HG02885 (cell line): ENCODE data around the gene NQO1.
"Not testable (repeated sequence)": the region's sequence is repeated elsewhere in the genome, so short reads cannot be mapped to it uniquely, and the experiment has no call there.

ENCODE experiments used
- ATAC-seq: cut with Tn5 transposase; IDR thresholded peaks from one replicate; pipeline ENCODE4 v1.9.1; 2021; ENCODE audit warnings: mild to moderate bottlenecking; ENCODE audit not compliant: unreplicated experiment, poor library complexity

The NQO1 gene

DNA sequence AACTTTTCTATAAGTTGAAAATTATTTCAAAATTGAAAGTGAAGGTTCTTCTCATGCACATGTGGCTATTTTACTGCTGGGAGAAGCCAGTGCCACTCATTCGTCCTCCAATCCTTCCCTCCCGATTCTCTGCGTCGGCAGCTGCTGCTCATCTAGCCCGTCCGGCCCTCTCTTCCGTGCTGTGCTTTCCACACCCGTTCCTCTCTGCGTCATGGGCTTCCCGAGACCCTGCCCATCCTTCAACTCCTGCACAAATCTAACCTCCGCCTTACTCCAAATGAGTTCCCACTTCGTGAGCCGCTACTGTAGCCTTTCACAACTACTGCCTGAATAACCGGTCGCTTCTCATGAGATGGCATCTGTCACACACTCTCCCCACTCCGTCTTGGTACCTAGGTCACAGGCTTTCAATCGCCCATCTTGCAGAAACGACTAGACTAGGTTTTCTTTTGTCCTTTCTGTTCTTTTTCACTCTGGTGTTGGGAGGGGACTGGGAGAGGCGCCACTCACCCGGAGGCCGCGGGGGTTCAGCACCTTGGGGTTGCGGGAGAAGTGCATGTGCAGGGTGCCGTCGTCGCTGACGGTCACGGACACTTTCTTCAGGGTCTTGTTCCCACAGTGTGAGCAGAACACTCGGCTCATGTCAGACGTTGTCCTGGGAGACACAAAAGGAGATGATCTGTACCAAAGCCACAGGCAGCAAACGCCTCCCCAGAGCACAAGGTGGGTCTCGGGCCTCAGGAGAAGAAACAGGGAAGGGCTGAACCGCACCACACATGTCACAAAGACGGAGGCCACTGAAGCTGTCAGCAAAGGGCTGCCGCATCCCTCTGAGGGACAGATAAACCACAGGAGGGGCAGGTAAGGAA is 18.2 kb upstream of the NQO1 start:
- no peak for ATAC-seq

DNA sequence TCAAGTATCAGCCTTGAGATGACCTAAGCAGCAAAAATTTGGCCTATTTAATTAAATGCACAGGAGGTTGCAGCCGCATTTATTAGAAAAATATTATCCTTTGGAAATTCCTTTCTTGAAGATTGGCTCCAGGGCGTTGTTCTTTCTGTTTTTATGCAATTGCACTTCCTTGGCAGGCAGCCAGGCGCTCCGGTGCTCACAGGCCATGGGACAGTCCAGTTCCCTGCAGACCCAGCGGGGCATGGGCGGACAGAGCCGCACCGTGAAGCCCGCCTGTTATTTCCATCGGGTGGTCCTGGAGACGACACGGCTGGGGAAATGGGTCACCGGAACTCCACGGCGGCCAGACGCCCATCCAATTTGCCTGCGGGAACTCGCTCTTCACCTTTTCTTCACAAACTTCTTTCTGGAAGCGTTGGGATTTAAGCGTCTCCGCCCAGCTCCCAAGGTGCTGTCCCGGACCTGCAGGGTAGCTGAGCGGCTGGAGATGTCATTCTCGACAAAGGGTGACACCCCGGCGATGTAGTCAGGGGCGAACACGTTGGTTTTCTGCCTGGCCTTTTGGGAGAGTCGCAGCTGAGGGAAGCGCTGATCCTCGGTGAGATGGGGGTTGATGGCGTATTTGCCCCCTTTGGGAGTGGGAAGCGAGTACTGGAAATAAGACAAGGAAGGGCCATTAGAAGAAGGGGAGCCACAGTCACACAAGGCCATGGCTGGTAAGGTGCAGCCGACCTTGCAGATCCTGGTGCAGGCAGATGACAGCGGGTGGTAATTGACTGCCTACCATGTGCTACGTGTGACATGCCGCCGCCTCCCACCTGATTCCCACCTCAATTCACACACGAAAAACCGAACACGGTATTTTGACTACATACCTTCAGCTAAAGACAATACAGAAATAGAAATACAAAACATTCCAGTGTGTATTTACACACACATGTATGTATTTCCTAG is 15.9 kb upstream of the NQO1 start:
- ATAC-seq: no peak

DNA sequence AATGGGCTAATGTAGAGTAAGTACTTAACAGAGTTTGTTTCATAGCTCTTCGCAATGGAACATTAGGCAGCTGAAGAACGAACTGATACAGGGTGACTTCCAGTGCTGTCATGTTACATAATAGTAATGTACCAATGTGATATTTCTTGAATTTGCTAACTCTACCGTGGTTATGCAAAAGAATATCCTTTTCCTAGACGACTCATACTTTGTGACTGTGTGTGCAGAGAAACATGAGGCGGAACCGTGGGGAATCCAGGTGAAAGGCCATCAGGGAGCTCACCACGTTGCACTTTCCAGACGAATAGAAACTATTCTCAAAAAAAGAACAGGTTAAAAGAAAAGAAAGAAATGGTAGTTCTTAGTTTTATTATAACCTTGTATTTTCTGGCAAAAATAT is 15.2 kb upstream of the NQO1 start:
- no peak for ATAC-seq

- ATAC-seq: no peak
Observed at GRCh38 chr16:69732101-69732500, 5.7 kb upstream of the NQO1 start.

DNA sequence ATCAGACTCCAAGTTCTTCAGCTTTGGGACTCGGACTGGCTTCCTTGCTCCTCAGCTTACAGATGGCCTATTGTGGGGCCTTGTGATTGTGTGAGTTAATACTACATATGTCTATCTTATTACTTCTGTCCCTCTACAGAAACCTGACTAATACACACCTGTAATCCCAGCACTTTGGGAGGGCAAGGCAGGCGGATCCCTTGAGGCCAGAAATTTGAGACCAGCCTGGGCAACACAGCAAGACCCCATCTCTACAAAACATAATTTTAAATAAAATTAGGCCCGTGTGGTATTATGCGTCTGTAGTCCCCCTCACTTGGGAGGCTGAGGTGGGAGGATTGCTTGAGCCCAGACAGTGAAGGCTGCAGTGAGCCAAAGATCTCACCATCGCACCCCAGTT is 4.9 kb upstream of the NQO1 start:
- not testable (repeated sequence) for ATAC-seq

DNA sequence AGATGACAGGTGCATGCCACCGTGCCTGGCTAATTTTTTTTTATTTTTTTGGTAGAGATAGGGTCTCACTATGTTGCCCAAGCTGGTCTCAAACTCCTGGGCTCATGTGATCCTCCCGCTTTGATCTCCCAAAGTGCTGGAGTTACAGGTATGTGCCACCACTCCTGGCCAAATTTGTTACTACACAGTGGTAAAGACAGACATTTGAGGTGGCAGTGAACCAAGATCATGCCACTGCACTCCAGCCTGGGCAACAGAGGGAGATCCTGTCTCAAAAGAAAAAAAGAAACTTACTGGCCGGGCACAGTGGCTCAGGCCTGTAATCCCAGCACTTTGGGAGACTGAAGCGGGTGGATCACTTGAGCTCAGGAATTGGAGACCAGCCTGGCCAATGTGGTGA is 2.7 kb upstream of the NQO1 start:
- ATAC-seq: not testable (repeated sequence)

GRCh38 chr16:69727916-69728270 is 1.5 kb upstream of the NQO1 start:
- ATAC-seq: no peak

DNA sequence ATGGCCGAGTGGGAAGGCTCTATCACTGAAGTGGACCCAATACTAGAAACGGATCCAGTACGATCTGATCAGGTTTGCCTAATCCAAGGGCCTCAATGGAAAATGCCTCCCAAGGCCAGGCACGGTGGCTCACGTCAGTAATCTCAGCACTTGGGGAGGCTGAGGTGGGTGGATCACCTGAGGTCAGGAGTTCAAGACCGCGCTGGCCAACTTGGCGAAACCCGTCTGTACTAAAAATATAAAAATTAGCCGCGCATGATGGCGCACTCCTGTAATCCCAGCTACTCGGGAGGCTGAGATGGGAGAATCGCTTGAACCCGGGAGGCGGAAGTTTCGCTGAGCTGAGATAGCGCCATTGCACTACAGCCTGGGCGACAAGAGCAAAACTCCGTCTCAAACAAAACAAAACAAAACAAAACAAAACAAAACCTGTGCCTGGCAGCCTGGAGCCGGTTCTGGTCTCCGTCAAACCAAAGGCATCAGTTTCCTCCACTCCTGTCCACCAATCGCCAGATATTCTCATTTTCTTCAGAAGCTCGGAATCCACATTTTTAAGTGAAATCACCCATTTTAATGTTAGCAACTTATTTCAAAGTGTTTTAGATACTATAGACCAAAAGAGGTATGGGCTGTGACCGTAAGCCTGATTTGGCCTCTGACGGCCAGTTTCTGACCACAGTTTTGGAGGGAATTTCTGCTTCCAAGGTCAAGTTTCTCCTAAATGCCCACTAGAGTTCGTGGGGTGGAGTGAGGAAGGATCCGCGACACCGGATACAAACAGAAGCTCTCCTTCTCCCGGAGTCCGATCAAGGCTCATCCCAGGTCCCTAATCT is 664 bp downstream of the NQO1 start:
- no peak for ATAC-seq

DNA sequence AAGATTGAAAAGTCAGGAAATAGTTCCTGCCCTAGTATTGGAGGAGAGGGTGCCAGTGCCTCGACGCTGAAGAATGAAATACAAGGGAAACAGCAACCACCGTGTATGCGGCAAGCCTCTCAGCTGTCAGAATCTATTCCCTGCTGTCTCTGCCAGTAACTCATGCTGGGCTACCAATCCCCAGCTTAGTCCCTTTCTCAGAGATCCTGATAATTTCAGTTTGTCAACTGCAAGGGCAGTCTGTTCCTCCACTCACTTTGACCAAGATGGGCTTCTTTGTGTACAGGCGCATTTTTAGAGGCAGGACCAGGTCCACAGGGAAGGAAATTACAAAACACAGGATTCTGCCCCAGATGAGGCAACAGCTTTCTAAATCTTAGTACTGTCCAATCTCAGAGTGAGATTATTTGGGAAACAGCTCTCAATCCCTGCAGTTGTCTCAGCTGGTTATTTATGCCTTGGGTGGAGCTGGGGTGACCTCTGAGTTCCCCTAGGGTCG is 1.3 kb downstream of the NQO1 start:
- no peak for ATAC-seq

- ATAC-seq: no peak
Observed at GRCh38 chr16:69724414-69724873, 1.9 kb downstream of the NQO1 start.

DNA sequence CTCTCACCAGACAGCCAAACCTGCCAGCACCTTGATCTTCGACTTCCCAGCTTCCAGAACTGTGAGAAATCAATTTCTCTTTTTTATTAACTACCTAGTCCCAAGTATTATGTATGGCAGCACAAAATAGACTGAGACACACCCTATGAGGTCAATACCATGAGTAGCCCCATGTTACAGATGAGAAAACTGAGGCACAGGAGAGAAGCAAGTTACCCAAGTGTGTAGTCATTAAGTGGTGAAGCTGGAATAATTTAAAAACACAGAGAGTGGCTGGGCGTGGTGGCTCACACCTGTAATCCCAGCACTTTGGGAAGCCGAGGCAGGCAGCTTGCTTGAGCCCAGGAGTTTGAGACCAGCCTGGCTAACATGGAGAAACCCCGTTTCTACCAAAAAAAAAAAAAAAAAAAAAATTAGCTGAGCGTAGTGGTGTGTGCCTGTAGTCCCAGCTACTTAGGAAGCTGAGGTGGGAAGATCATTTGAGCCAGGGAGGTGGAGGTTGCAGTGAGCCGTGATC is 4.9 kb downstream of the NQO1 start:
- ATAC-seq: no peak

DNA sequence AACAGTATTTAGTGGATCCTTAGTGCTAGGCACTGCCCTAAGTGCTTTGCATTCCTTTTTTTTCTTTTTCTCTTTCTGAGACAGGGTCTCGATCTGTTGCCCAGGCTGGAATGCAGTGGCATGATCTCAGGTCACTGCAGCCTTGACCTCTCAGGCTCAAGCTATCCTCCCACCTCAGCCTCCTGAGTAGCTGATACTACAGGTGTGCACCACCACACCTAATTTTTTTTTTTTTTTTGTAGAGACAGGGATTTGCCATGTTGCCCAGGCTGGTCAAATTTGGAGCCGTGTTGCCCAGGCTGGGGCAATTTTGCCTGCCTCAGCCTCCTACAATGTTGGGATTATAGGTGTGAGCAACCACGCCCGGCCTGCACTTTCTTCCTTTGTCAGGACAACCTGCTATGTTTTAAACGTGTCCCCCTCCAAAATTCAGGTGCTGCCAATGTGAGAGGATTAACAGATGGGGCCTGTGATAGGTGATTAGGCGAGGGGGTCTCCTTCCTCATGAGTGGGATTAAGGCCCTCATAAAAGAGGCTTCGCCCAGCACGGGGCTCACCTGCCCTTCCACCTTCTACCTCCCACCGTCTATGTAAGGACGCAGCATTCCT is 5.4 kb downstream of the NQO1 start:
- no peak for ATAC-seq

DNA sequence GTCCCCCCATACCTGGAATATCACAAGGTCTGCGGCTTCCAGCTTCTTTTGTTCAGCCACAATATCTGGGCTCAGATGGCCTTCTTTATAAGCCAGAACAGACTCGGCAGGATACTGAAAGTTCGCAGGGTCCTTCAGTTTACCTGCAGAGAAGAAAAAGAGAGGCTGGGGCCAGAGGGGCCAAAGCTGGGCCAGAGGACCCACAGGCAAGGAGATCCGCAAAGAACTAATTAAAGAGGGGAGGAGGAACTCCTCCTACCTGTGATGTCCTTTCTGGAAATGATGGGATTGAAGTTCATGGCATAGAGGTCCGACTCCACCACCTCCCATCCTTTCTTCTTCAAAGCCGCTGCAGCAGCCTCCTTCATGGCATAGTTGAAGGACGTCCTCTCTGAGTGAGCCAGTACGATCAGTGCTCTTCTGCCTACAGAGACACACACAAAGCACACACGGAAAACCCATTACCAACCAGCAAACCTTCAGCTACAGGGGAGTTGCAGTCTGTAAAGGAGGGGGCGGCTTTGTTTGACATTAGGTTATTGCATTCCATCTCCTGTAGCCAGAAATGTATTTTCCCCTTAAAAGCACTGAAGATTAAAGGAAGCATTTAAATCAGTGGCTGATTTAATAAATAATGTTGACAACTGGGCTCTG is 8.1 kb downstream of the NQO1 start:
- no peak for ATAC-seq

GRCh38 chr16:69717066-69717465 is 9.3 kb downstream of the NQO1 start:
- no peak for ATAC-seq

- no peak for ATAC-seq
Observed at GRCh38 chr16:69712914-69713581, 13.3 kb downstream of the NQO1 start.

DNA sequence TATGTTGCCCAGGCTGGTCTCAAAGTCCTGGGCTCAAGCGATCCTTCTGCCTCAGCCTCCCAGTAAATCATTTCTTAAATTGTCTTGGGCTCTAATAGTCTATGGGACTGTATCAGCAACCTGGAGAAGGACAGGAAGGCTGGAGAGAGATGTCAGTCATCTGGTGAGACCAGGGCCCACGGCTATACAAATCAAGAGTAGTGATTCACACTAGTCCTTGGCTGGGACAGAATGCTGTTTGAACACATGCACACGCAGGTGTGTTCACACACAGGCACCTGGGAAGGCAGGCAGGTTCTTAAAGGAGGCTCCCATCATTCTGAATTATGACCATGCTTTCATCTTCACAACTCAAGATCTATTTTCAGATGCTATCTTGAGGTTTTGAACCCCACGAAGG is 14.1 kb downstream of the NQO1 start:
- ATAC-seq: no peak

DNA sequence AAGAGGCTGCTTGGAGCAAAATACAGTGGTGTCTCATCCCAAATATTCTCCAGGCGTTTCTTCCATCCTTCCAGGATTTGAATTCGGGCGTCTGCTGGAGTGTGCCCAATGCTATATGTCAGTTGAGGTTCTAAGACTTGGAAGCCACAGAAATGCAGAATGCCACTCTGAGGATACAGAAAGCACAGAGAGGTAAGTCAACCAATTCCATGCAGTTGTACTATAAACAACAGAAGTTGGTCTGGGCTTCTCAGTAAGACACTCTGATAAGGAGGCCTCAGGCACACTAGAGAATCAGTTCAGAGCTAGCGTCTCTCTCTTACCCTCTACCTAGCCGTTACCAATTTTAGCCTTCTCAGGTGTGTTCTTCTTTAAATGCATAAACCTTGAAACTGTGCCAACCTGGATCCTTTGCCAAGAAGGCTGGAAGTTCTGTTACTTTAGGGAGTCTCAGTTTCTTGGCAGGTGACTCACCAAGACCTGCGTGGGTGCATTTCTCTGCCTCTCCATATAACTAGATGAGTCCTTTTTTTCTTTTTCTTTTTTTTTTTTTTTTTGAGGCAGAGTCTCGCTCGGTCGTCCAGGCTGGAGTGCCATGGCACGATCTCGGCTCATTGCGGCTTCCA is 15.1 kb downstream of the NQO1 start:
- ATAC-seq: no peak

- no peak for ATAC-seq
Observed at GRCh38 chr16:69709456-69710084, 16.8 kb downstream of the NQO1 start.
